HG03442 (cell line): Measurements from ENCODE around the gene CDHR3.
"Not testable (repeated sequence)": the region's sequence is repeated elsewhere in the genome, so short reads cannot be mapped to it uniquely, and the experiment has no call there.

Experiments used
- ATAC-seq: cut with Tn5 transposase; IDR thresholded peaks from one replicate; pipeline ENCODE4 v1.9.1; 2021; ENCODE audit warnings: mild to moderate bottlenecking, moderate library complexity; ENCODE audit not compliant: unreplicated experiment

Gene CDHR3

GRCh38 chr7:105996860-105997737, 34.0 kb downstream of the CDHR3 start:
- ATAC-seq = no peak

- ATAC-seq = no peak
Observed at GRCh38 chr7:105999256-105999655, 36.2 kb downstream of the CDHR3 start.

- no peak for ATAC-seq
Observed at GRCh38 chr7:106001196-106001595, 38.1 kb downstream of the CDHR3 start.

- ATAC-seq = no peak
Observed at GRCh38 chr7:106001886-106002285, 38.8 kb downstream of the CDHR3 start.

- ATAC-seq = no peak
Observed at GRCh38 chr7:106003525-106004064, 40.5 kb downstream of the CDHR3 start.

GRCh38 chr7:106006906-106007305, 43.8 kb downstream of the CDHR3 start:
- ATAC-seq = no peak

- not testable (repeated sequence) for ATAC-seq
Observed at GRCh38 chr7:106007796-106008195, 44.7 kb downstream of the CDHR3 start.

- peak; percentile 87 for ATAC-seq
Observed at GRCh38 chr7:106009503-106010226, 46.6 kb downstream of the CDHR3 start.

GRCh38 chr7:106010331-106010730, 47.3 kb downstream of the CDHR3 start:
- no peak for ATAC-seq

GRCh38 chr7:106010866-106011265, 47.8 kb downstream of the CDHR3 start:
- no peak for ATAC-seq

GRCh38 chr7:106012184-106012583, 49.1 kb downstream of the CDHR3 start:
- ATAC-seq = no peak

- ATAC-seq = no peak
Observed at GRCh38 chr7:106012935-106013439, 49.9 kb downstream of the CDHR3 start.

- ATAC-seq = no peak
Observed at GRCh38 chr7:106015381-106016218, 52.5 kb downstream of the CDHR3 start.

GRCh38 chr7:106016331-106016730, 53.3 kb downstream of the CDHR3 start:
- ATAC-seq = no peak

- ATAC-seq = no peak
Observed at GRCh38 chr7:106017657-106018056, 54.6 kb downstream of the CDHR3 start.

GRCh38 chr7:106018566-106019469, 55.8 kb downstream of the CDHR3 start:
- ATAC-seq = no peak

- no peak for ATAC-seq
Observed at GRCh38 chr7:106019470-106019820, 56.4 kb downstream of the CDHR3 start.

- ATAC-seq = no peak
Observed at GRCh38 chr7:106021151-106022067, 58.3 kb downstream of the CDHR3 start.
